Stimulated activated CD8-positive, alpha-beta memory T cell treated with anti-CD3 and anti-CD28 coated beads, Interleukin-4, amount 100 ng/mL, for 24 hours (primary cell): ENCODE data around the gene UST.
"Not testable (repeated sequence)": the region's sequence is repeated elsewhere in the genome, so short reads cannot be mapped to it uniquely, and the experiment has no call there.

Experiments used
- DNase-seq: peaks from one replicate; pipeline ENCODE4 v3.0.0-alpha.2; 2020; ENCODE audit warnings: low read depth

The UST gene

DNA sequence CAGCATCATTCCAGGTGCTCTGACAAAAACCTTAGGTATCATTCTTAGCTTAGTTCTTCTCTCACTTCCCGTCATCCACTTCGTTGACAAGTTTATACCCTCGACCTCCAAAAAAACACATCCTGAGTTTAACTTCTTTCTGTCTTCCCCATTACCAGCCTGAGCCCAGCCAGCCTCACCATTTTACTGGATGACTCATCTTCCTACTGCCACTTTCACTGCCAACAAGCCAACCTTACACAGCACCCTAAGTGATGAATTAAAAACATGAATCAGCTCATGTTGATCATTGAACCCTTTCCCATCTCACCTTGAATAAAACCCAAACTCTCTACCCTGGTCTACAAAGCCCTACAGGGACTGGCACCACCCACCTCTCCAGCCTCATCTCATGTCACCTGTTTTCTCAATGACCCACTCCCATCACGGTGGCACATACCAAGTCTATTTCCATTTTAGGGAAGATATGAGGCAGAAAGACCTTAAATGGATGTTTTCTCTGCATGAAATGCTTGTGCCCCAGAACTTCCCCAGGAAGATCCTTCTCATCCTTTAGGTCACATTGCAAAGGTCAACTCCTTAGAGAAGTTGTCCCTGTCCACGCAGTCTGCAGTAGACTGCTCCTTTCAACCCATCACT, 9.9 kb upstream of the UST start:
- no peak for DNase-seq

DNA sequence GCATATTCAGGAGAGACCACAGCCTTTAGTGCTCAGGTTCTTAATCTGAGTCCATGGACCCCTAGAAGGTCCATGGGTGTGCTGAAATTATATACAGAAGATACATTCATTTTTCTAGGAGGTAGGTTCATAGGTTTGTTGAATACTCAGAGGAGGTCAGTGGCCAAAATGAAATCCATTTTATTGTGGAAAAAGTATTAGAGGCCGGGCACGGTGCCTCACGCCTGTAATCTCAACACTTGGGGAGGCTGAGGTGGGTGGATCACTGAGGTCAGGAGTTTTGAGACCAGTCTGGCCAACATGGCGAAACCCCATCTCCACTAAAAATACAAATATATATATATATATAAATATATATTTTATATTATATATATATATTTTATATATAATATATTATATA, 9.0 kb upstream of the UST start:
- DNase-seq = no peak

GRCh38 chr6:148738946-148739821, 7.6 kb upstream of the UST start:
- DNase-seq = no peak

- DNase-seq = no peak
Observed at GRCh38 chr6:148739822-148740128, 7.1 kb upstream of the UST start.

DNA sequence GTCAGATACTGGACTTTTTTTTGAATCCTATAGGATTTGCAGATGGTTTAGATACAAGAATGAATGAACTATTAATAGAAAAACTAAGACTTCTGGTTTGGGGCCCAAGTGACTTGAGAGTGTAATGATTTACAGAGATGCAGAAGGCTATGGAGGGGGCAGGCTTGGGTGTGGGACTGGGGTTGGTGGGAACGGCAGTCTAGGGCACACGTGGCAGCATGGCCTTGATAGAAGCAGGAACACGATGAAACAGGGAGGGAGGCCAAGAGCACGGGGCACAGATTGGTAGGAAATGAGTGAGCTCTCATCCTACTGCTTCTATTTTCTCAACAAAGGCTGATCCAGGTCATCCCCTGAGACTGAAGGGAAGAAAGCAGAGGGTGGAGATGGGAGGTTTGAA, 3.4 kb upstream of the UST start:
- DNase-seq = no peak

DNA sequence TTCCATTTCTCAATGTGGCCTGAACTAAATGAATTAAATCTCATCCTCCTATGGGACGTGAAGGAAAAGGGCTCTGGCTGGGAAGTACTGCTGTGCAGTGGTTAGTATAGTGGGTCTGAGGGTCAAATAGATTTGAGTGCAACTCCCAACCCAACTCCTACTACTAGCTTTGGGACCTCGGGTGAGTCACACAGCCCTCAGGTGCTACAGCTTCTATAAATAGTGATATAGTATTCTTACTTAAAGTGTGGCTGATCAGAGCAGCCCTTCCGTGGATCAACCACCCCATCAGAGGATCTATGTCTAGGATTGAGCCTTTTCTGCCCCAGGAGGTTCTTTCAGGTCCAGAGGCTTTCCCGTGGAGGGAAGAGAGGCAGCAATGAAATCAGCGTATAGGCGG, 904 bp upstream of the UST start:
- no peak for DNase-seq

GRCh38 chr6:148747145-148747470, 278 bp downstream of the UST start:
- DNase-seq = peak; percentile 12

GRCh38 chr6:148747471-148748165, 788 bp downstream of the UST start:
- DNase-seq = peak; percentile 19

GRCh38 chr6:148749674-148750073, 2.8 kb downstream of the UST start:
- DNase-seq = no peak

DNA sequence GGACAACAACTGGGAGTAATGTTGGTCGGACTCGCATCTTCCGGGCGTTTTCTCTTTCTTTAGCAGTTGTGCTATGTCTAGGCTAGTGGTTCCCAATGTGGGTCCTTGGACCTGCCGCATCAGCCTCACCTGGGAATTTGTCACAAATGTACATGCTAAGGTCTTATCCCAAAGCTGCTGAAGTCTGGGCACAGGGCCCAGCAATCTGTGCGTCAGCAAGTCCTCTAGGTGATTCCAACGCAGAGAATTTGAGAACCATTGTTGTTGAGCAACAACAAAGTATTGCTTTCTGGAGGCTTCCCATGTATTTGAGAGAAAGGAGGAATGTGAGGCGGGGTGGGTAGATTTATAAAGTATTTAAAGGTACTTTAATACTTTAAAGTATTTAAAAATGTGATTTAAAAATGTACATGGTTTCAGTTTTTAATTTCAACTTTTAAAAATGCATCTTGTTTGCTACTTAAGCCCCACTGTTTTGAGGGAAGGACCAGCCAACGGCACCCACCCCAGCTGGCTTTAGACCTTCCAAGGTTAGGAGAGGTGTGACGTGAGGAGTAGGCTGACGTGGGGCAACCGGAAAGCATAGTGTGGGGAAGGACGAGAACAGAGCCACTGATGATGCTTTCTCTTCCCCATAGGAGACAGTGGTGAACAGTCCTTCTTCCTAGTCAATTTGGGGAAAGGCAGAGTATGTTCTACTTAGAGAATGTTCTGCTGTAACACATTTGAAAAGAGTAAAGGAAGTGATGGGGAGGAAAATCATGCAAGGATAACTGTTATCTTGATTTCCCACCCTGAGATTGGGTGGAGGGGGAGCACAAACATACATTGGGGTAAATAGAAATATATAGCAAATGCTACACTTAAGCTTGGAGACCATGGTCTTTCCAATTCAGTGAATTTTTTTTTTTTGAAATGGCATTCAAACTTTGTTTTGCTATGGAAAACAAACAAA, 4.3 kb downstream of the UST start:
- DNase-seq = no peak

GRCh38 chr6:148751793-148752170, 5.0 kb downstream of the UST start:
- DNase-seq = no peak

DNA sequence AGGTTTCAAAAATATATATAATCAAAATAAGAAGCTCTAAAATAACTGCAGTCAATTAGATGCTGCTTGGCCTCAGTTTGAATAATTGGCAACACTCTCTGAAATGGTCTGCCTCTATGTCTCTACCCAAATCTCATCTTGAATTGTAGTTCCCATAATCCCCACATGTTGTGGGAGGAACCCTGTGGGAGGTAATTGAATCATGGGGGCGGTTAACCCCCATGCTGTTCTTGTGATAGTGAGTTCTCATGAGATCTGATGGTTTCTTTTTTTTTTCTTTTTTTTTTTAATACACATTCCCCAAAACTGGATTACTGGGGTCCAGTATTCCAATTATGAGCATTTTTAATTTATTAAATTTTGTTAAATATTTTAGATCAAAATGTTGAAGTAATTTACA, 8.5 kb downstream of the UST start:
- DNase-seq = not testable (repeated sequence)

GRCh38 chr6:148757944-148758480, 11.2 kb downstream of the UST start:
- DNase-seq = no peak

DNA sequence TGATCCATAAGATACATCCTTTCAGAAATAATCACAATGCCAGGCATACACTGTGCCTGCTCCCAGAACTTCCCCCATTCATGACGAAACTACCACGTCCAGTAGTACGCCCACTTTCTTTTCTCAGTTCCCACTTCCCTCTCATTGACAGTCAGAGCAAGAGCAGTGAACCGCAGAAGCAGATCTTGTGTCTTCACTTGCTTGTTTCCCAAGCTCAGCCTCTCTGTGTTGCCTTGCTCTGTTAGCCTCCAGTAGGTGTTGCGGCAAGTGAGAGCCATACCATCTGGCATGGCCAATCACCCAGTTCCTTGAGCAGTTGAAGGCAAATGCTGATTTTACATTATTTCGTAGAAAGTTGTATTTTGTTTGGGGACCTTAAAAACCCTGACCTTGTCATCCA, 11.7 kb downstream of the UST start:
- DNase-seq = no peak

- DNase-seq = no peak
Observed at GRCh38 chr6:148760258-148760534, 13.4 kb downstream of the UST start.

DNA sequence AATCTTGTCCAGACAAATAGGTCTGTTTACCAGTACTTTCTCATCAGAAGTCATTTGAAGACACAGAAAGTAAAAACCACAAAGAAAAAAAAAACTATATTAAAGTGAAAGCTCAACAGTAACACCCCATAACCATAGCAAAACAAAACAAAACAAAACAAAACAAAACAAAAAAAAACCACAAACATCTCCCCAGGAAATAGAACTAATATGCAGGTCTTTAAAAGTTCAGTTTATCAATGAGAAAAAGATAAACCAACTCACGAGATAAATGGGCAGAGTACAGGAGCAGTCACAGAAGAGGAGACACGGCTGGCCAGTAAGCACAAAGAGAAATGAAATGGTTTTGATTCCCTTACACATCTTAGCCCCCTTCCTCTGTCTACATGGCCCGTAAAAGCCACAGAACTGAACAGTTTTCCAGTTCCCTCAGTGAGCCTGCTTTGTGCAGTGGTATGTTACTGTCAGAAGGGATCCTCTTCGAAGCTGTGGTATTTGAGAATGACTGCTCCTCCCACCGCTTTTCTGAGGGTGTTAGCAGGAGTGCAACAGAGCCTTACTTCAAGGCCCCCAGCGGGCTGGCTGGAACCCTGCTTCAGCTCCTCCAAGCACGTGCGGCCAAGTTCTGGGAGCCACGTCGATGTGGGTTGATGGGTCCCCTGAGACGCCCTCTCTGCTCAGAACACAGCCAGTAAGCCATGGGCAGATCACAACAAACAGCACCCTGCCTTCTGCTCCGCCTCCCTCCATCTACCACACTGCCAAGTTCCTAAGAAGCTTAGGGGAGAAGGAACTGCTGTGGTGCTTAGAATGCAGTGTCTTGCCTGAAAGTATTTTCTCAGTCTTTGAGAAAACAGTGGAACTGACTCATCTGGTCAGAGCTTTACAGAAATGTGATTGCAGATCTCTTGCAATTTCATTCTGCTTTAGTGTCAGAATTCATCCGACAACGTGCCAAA, 14.0 kb downstream of the UST start:
- DNase-seq = peak; percentile 40

- peak; percentile 14 for DNase-seq
Observed at GRCh38 chr6:148761527-148762011, 14.7 kb downstream of the UST start.

GRCh38 chr6:148762231-148762630, 15.4 kb downstream of the UST start:
- DNase-seq = no peak

DNA sequence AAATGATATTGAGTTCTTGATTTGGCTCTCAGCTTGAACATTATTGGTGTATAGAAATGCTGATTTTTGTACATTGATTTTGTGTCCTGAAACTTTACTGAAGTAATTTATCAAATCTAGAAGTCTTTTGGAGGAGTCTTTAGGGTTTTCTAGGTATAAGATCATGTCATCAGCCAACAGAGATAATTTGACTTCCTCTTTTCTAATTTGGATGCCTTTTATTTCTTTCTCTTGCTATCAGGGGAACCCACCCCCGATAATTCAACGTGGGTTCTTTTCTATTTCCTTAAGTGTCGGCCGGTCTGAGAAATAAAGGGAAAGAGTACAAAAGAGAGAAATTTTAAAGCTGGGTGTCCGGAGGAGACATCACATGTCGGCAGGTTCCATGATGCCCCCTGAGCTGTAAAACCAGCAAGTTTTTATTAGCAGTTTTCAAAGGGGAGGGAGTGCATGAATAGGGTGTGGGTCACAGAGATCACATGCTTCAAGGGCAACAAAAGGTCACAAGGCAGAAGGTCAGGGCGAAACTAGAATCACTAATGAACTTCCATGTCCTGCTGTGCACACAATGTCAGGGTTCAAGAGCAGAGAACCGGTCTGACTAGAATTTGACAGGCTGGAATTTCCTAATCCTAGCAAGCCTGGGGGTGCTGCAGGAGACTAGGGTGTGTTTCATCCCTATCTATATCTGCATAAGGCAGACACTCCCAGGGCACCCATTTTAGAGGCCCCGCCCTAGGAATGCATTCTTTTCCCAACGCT, 17.6 kb downstream of the UST start:
- not testable (repeated sequence) for DNase-seq
